GM12878 (cell line): ENCODE measurements around the gene LRFN2. TPM values are rescaled to one million over a fixed set of nuclear protein-coding genes. Genes with fewer than 3 reads are reported as not detected.

Source experiments
- ATAC-seq: fragments of 200-7000 bp; cut with Tn5 transposase; 3 replicates; pipeline ENCODE4 v1.9.1; 2020; ENCODE audit warnings: mild to moderate bottlenecking, moderate library complexity
- BruUV-seq: library from RNA; stranded (reverse); fragments of 400-500 nt; replicated peaks from 2 replicates; lab custom pipeline; 2021; lab: Mats Ljungman, UMichigan
- CTCF ChIA-PET: fragments of 300-600 bp; sonication (Branson Sonifier 250); formaldehyde crosslinking; extraction: SDS; loops from one replicate; lab custom pipeline; 2021; ENCODE audit warnings: inconsistent platforms; lab: Yijun Ruan, JAX
- POLR2A ChIA-PET: fragments of 350-600 bp; formaldehyde crosslinking; extraction: SDS; loops from one replicate; lab custom pipeline; 2021; ENCODE audit warnings: inconsistent platforms; lab: Charles Lee
- RAD21 ChIA-PET: fragments of 300-600 bp; sonication (Branson Sonifier 250); formaldehyde crosslinking; loops from one replicate; lab custom pipeline; 2023; ENCODE audit warnings: antibody characterized with exemption; ENCODE audit not compliant: unreplicated experiment; lab: Charles Lee
- SMC1A ChIA-PET: fragments of 300-600 bp; sonication (Branson Sonifier 250); formaldehyde crosslinking; loops from one replicate; lab custom pipeline; 2023; ENCODE audit not compliant: unreplicated experiment, uncharacterized antibody; lab: Charles Lee
- DNase-seq: peaks from one replicate; pipeline ENCODE4 v3.0.0-alpha.2; 2011; ENCODE audit warnings: low read depth, low spot score
- FAIRE-seq: peaks from 3 replicates; lab custom pipeline; 2011; peaks lifted over from hg19 to GRCh38; lab: Jason Lieb, UNC
- H2AFZ ChIP-seq: 2 replicates; pipeline ENCODE4 v1.6.0; 2011; ENCODE audit warnings: low read depth, low read length, control low read depth; ENCODE audit not compliant: control insufficient read depth
- H3K27ac ChIP-seq: 2 replicates; pipeline ENCODE4 v1.5.1; 2011; ENCODE audit warnings: control low read depth; ENCODE audit not compliant: control insufficient read depth, insufficient read depth
- H3K27me3 ChIP-seq, 2 experiments: replicated peaks in 1 of 2; 2 replicates each; pipeline versions ENCODE4 v1.6.0 to v1.6.1; 2011; ENCODE audit warnings: low read length in 1 of 2; ENCODE audit not compliant: control insufficient read depth in 2 of 2, insufficient read depth in 2 of 2
- H3K36me3 ChIP-seq, 2 experiments: 2 replicates each; pipeline ENCODE4 v1.5.1; 2011; ENCODE audit warnings: low read length in 1 of 2; ENCODE audit not compliant: control insufficient read depth in 2 of 2, insufficient read depth in 2 of 2
- H3K4me1 ChIP-seq: 2 replicates; pipeline ENCODE4 v1.6.1; 2011; ENCODE audit warnings: mild to moderate bottlenecking, low read length, moderate library complexity, mixed read lengths; ENCODE audit not compliant: control insufficient read depth, insufficient read depth
- H3K4me2 ChIP-seq: 2 replicates; pipeline ENCODE4 v1.6.0; 2011; ENCODE audit warnings: control low read depth; ENCODE audit not compliant: control insufficient read depth, insufficient read depth
- H3K4me3 ChIP-seq: fragments of 200-600 bp; sonication (generic); 2 replicates; pipeline ENCODE4 v1.5.1; 2016
- H3K79me2 ChIP-seq: 2 replicates; pipeline ENCODE4 v1.6.0; 2011; ENCODE audit warnings: low read length; ENCODE audit not compliant: control insufficient read depth, insufficient read depth
- H3K9ac ChIP-seq: 2 replicates; pipeline ENCODE4 v1.8.0; 2011; ENCODE audit warnings: low read length, control low read depth, mixed read lengths; ENCODE audit not compliant: control insufficient read depth, insufficient read depth
- H3K9me3 ChIP-seq: replicated peaks from 3 replicates; pipeline ENCODE4 v1.5.1; 2011; ENCODE audit warnings: mild to moderate bottlenecking, low read length; ENCODE audit not compliant: control insufficient read depth, insufficient read depth
- H4K20me1 ChIP-seq: 2 replicates; pipeline ENCODE4 v1.6.0; 2011; ENCODE audit not compliant: control insufficient read depth, insufficient read depth
- CHD4 ChIP-seq: fragments of 200-600 bp; sonication (generic); IDR thresholded peaks from 2 replicates; pipeline ENCODE4 v1.6.1; 2016; ENCODE audit warnings: mild to moderate bottlenecking
- FOS ChIP-seq: IDR thresholded peaks from 3 replicates; pipeline ENCODE4 v1.6.1; 2011; ENCODE audit warnings: borderline replicate concordance; ENCODE audit not compliant: insufficient read length; ENCODE audit errors: extremely low read depth
- MYB ChIP-seq: fragments of 150-350 bp; IDR thresholded peaks from 2 replicates; pipeline ENCODE4 v1.6.1; 2014; ENCODE audit warnings: mild to moderate bottlenecking, low read depth, low read length, borderline replicate concordance
- MYC ChIP-seq: IDR thresholded peaks from 2 replicates; pipeline ENCODE4 v1.6.1; 2011; ENCODE audit warnings: mild to moderate bottlenecking, low read length, moderate library complexity, inconsistent platforms; ENCODE audit not compliant: insufficient read depth, insufficient replicate concordance, insufficient read length, severe bottlenecking
- SMAD1 ChIP-seq: fragments of 450-650 bp; IDR thresholded peaks from 2 replicates; pipeline ENCODE4 v1.6.1; 2018; ENCODE audit warnings: mild to moderate bottlenecking, low read depth; ENCODE audit not compliant: partially characterized antibody
- SREBF2 ChIP-seq: IDR thresholded peaks from 2 replicates; pipeline ENCODE4 v1.6.1; 2012; ENCODE audit warnings: mild to moderate bottlenecking, low read length
- TAF1 ChIP-seq: IDR thresholded peaks from 2 replicates; pipeline ENCODE4 v1.6.1; 2011; ENCODE audit warnings: mild to moderate bottlenecking, low read depth, low read length, borderline replicate concordance
- WGBS: methylation state at CpG from one replicate; pipeline ENCODE4 v1.1.6; 2016; ENCODE audit warnings: low lambda C conversion rate; ENCODE audit not compliant: insufficient replicate concordance, insufficient coverage; ENCODE audit errors: missing lambda C conversion rate; 5-methylcytosine and 5-hydroxymethylcytosine counted together
- in situ Hi-C: fragments of 300-500 bp; cut with MboI; formaldehyde crosslinking; loops from 9 replicates; pipeline ENCODE4 v1.14.3; 2018; ENCODE audit warnings: mixed read lengths
- intact Hi-C: fragments of 100-400 bp; cut with micrococcal nuclease; formaldehyde crosslinking; loops from one replicate; pipeline ENCODE4 v1.14.2; 2022; ENCODE audit not compliant: unreplicated experiment
- polyA plus RNA-seq, 11 experiments: library from polyadenylated mRNA; depleted of rRNA in 4 of 11; unstranded in 6 of 11; stranded (reverse) in 5 of 11; fragments of >200 nt; fragmentation: Nextera tagmentation in 4 of 11; fragmentation: Illumina TruSeq in 1 of 11; extraction: Ambion mirVana in 4 of 11; extraction: Trizol in 1 of 11; gene quantifications; 1 replicate in 1 of 11; 2 replicates in 10 of 11; pipeline versions ENCODE4 v1.2.1 to v1.2.3, GENCODE V29; 2011 to 2016; ENCODE audit warnings: inconsistent platforms in 2 of 11, missing spikeins in 2 of 11, low read depth in 1 of 11
- total RNA-seq, 4 experiments: library from RNA; depleted of rRNA in 3 of 4; stranded (reverse); fragments of >200 nt in 3 of 4; fragmentation: Illumina TruSeq in 1 of 4; extraction: Trizol in 1 of 4; gene quantifications; 2 replicates each; pipeline versions ENCODE4 v1.2.1 to v1.2.3, GENCODE V29; 2013 to 2021

LRFN2 gene
- total and polyA plus RNA-seq, 10 of the 15 experiments (the other 5 are each of a cell fraction or from before 2014, with no cell fraction given) = not detected

DNA sequence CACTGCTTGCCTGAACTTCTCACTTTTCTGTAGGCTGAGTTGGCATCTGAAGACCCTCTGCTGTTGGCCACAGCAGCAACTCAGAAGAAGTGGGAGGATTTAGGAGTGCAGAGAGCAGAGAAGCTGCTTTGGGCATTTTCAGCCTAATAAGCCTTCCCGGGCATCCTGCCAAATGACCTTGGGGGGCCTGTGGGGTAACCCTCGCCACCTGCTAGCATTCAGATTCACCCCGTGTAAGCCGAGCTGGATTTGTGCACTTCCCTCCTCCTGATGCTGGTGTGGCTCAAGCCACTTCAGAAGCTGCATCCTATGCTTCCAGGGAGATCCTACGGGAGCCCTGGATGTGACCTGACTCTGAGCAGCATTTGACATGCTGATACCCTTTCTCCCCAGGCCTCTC lies 114.8 kb downstream of the LRFN2 start:
- in situ Hi-C loops = no loop called here
- Histone ChIP-seq H3K27ac (no peak overlapping the region), H3K9ac (no peak overlapping the region), H2AFZ (no peak overlapping the region), H3K9me3 (no peaks in the 10 kb centered on the region), H3K4me2 (no peak overlapping the region), H3K36me3 (no peaks in the 10 kb centered on the region), H3K4me3 (no peak overlapping the region), H3K4me1 (no peaks in the 10 kb centered on the region), H3K27me3 (peaks cover 0 to 4% of the 10 kb centered on the region in 2 experiments; a peak in 2 of 4 replicates), H4K20me1 (no peaks in the 10 kb centered on the region), H3K79me2 (no peaks in the 10 kb centered on the region)
- ChIA-PET POLR2A (no interaction called here), RAD21 (no interaction called here), SMC1A (no interaction called here), CTCF (no interaction called here)
- FAIRE-seq (no peak), DNase-seq (no peak), ATAC-seq (no peak)
- no peak for TF ChIP-seq FOS
- TF ChIP-seq MYB = no peak
- no TSS peak for BruUV-seq
- WGBS = 5% methylated on average over 5 of the region's 5 CpGs
- intact Hi-C loops = no loop called here

DNA sequence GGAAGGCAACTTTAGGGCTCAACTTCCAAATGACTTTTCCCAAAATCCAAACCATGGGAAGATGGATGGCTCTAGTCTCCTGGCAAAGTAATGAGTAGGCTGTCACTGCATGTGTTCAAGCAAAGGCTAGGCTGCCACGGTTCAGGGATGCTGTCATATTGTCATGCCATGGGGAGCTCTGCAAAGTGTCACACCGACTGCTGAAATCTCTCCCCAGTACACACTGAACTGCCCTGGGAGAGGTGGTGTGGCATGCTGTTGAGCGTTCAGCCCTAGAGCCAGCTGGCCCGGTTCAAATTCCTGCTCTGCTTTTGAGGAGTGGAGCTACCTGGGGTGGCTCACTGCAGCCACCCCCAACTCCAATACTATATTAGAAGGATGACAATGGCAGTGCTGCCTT lies 115.9 kb downstream of the LRFN2 start:
- WGBS = 27% methylated on average over 4 of the region's 4 CpGs
- FAIRE-seq (no peak), ATAC-seq (no peak), DNase-seq (no peak)
- intact Hi-C loops (no loop called here), in situ Hi-C loops (no loop called here)
- H4K20me1 ChIP-seq = no peaks in the 10 kb centered on the region
- CTCF ChIA-PET = no interaction called here
- H3K27ac ChIP-seq = no peak overlapping the region
- no peaks in the 10 kb centered on the region for H3K9me3 ChIP-seq
- POLR2A ChIA-PET = no interaction called here
- no peak overlapping the region for H3K9ac ChIP-seq
- H3K4me1 ChIP-seq = no peaks in the 10 kb centered on the region
- H3K4me2 ChIP-seq = no peak overlapping the region
- H3K36me3 ChIP-seq = no peaks in the 10 kb centered on the region
- H2AFZ ChIP-seq = no peak overlapping the region
- no TSS peak for BruUV-seq
- no peaks in the 10 kb centered on the region for H3K79me2 ChIP-seq
- RAD21 ChIA-PET = no interaction called here
- H3K4me3 ChIP-seq = no peak overlapping the region
- no peak for TF ChIP-seq SREBF2
- no peak for TF ChIP-seq TAF1
- TF ChIP-seq CHD4 = no peak
- no peak for TF ChIP-seq SMAD1
- no peak for TF ChIP-seq MYC
- peaks cover 0 to 4% of the 10 kb centered on the region in 2 experiments; a peak in 2 of 4 replicates for H3K27me3 ChIP-seq
- SMC1A ChIA-PET = no interaction called here
